NCI-H82 (cell line): ENCODE results near the gene SORCS2.
"Not testable (repeated sequence)": the region's sequence is repeated elsewhere in the genome, so short reads cannot be mapped to it uniquely, and the experiment has no call there.

Source experiments
- DNase-seq: peaks from one replicate; lab custom pipeline; 2025; lab: John Stamatoyannopoulos, UW

The SORCS2 gene

GRCh38 chr4:7587433-7588405 is 395.4 kb downstream of the SORCS2 start:
- peak; percentile 66 for DNase-seq

DNA sequence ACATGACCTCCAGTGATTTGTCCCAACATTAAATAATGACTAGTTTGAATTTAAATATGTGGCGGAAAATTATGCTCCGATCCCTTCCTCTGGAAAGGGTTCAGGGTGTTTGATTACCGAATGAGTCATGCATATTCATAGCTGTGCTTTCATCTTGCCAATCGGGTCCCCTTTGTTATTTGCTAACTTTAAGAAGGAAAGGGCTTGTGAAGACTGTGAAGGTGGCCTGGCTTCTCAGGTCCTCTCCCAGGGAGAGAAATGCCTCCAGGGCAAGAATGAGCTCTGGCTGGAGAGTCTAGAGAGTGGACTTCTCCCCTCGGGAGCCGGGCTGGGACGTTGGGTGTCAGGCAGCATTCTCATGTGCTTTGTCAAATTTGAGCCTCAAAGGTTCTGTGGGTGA is 397.9 kb downstream of the SORCS2 start:
- no peak for DNase-seq

- no peak for DNase-seq
Measured at GRCh38 chr4:7590899-7591298, 398.6 kb downstream of the SORCS2 start.

DNA sequence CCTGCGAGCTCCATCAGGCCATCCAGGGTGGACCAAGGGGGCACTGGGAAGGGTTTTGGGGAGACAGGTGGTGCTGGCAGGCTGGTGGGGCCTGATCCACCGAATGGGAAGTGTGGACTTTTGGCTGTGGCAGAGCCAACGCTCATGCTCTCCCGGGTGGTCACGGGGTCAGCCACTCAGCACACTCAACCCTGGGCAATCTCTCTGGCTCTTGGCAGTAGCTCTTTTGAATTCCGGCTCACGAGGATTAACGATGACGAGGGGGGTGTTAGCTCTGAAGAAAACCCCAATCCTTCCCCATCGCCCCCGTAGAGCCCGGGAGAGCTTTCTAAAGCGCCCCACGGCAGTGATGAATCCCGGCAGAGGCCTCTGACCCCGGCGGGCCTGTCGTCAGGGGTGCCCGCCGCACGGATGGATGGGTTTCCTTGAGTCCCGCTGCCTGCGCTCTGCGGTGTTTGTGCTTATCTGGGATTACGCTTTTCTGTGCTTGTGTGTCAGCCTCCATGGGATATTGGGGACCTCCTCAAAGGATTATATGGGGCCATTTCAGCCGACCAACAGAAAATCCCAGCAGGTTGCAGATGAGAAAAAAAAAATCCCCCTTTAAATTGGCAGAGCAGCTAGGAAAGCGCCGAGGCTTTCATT is 399.2 kb downstream of the SORCS2 start:
- DNase-seq: no peak

DNA sequence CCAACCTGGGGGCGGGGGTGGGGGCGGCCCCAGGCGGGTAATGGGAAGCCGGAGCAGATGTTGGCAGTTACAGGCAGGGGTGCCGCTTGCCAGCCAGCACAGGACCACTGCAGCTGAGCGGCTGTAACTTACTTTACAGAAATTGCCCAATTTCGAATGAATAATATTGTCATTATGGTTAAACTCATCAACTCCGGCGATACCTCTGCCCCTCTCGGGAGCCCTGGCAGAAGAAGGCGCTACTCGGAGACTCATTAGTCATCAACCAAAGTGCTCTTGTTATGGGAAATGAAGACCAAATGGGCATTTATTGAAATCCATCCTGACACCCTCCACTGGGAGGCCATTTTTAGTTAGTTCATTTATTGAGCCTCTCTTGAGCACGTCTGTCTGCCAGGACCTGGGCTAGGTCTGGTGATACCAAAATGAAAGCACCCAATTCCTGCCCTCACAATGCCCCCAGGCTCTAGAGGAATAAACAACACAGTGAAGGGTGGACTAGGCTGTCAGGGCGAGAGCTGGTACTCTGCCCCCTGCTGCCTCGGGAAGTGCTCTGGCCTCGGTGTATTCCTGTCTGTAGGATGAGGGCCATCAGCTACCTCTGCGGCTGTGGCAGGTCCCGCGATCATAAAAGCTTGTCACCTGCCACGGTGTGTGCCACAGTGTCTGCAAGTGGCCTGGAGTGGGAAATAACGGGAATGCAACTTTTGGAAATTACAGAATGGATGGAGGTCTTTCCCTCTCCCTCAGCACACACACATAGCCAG is 401.5 kb downstream of the SORCS2 start:
- DNase-seq: no peak

DNA sequence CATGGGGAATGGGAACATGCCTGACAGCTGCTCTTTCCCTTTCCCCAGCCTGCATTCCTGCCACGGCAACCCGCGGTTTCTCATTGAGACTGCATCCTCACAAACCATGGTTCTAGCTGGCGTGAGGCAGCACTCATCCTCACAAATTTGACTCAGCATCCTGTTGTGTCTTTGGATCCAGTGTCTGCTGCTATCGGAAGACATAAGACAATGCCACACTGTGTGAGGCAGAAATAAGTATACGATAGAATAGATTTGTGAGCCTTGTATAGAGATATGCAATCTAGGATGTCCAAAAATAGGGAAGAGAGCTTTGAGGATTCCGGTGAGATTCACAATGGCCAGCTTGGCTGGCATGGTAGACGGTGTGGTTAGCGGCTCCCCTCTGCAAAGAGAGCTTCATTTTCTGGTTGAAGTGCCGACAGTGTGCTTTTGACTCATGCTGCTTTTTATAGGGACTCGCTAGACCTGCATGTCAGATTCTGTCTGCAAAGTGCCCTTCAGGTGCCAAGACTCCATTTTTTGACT is 403.7 kb downstream of the SORCS2 start:
- DNase-seq: no peak

- no peak for DNase-seq
Measured at GRCh38 chr4:7596918-7597606, 404.7 kb downstream of the SORCS2 start.

- no peak for DNase-seq
Measured at GRCh38 chr4:7598939-7599790, 406.8 kb downstream of the SORCS2 start.

GRCh38 chr4:7600247-7600646 is 407.9 kb downstream of the SORCS2 start:
- DNase-seq: peak; percentile 58

DNA sequence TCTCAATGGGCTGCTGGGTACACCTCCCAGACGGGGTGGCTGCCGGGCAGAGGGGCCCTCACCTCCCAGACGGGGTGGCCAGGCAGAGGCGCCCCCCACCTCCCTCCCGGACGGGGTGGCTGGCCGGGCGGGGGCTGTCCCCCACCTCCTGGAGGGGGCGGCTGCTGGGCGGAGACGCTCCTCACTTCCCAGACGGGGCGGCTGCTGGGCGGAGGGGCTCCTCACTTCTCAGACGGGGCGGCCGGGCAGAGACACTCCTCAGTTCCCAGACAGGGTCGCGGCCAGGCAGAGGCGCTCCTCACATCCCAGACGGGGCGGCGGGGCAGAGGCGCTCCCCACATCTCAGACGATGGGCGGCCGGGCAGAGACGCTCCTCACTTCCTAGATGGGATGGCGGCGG is 409.8 kb downstream of the SORCS2 start:
- DNase-seq: not testable (repeated sequence)

DNA sequence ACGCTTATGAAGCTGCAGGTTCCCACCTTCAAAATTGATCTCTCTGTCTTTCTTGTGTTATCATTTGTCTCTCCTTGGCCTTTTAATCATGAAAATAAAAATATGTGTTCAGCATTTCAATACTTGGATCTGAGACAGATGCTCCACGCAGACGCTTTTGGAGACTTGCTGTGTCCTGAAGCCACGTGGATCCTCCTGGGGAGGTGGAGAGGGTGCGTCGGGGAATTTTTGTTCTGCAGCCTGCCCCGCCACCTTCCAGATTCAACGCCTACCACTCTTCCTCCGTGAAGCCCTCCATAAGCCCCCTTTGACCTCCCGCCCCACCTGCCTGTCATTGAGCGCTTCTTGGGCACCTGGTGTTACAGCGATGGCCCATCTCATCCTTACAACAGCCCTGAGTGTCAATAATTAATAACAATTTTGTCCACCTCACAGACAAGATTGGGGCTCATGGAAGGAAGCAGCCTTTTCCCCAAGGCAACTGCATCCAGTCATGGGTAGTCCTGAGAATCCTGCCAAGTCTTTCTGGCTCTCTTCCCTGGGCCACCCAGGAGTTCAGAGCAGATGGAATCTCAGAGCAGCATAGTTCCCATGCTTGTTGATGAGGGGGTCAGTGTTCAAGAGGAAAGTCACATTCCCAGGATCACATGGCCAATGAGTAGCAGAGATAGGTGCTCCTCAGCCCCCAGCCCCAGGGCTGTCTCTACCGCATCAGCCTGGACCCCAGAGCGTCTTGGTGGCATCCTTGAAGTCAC is 415.0 kb downstream of the SORCS2 start:
- no peak for DNase-seq

GRCh38 chr4:7608046-7608445 is 415.7 kb downstream of the SORCS2 start:
- no peak for DNase-seq

DNA sequence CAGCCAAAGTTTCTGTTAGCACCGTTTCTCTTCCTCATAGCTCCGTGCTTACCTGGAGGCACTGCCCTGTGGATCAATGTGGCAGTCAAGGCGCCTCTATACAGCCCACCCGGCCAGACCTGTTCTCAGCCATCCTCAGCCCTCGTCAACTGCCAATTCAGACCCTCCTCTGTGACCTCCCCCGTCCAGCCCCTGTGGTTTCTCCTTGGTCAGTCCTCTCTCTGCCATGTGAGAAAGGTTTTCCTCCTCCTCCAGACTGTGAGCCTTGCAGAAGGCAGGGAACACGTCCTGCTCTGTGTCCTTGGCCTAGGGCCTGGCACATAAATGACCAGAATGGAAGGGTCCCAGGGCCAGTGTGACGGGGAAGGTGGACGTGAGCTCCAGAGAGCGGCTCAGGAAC is 417.0 kb downstream of the SORCS2 start:
- no peak for DNase-seq

DNA sequence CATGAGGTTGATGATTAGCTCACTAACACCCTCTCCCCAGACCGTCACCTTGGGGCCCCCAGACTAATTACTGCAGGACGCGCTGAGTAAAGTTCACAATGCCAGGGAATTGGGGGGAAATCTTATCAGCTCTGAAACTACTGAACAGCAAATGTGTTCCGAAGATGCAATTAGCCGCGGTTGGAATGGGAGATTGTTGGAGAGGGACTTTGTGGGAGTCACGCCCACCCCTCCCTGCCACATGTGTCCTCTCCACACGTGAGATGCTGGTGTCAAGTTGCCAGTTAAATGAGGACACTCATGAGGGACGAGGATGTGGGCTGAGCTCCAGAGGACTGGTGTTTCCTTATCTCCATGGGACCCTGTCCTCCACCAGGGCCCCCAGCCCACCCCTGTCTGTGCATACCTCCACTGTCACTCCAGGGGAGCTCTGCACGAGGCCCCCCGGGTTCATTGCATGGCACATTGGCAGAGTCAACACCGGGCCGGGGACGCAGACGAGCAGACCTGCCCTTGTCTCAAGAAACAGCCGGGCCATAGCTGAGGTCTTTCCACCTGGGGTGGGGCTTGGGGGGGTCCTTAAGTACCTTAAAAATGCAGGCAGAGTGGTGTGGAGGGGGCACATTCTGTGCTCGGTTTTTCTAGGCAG is 417.8 kb downstream of the SORCS2 start:
- no peak for DNase-seq

GRCh38 chr4:7610841-7611240 is 418.5 kb downstream of the SORCS2 start:
- no peak for DNase-seq

- peak; percentile 22 for DNase-seq
Measured at GRCh38 chr4:7612311-7612897, 420.1 kb downstream of the SORCS2 start.

- no peak for DNase-seq
Measured at GRCh38 chr4:7614350-7614949, 422.1 kb downstream of the SORCS2 start.

GRCh38 chr4:7616193-7616592 is 423.9 kb downstream of the SORCS2 start:
- DNase-seq: no peak

GRCh38 chr4:7618361-7618760 is 426.0 kb downstream of the SORCS2 start:
- DNase-seq: no peak
